ENCODE data around the gene CLCN2. TPM values are rescaled to one million over a fixed set of nuclear protein-coding genes. Genes with fewer than 3 reads are reported as not detected.

CLCN2 gene
- total RNA-seq = 3.5 and 4.6 TPM in 2 replicates

DNA sequence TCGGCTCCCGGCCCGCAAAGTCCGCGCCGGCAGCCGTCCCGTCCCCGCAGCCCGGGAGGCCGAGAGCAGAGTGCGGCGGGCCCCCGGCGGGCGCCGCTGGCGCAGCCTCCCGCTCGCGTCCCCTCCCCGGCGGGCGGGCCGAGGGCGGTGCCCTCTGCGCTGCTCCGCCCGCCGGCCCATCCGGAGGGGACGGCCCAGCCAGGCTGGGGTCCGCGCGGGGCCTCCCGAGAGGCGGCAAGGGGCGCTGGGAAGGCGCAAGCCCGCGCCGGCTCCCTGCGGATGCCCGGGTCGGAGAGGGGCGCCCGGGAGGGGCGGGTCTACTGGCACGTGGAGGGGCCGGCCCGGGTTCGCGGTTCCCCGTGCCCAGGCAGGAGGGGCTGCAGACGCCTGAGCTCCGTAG lies at the start of gene CLCN2, which contains the start of gene POLR2H:
Gene CLCN2 (minus strand): TSS at position 74 of the 400 bp plus-strand sequence. CDS start 126 bp downstream, outside the sequence.
Gene POLR2H (plus strand): TSS at position 179 of the 400 bp plus-strand sequence. CDS start 1,783 bp downstream, outside the sequence.

DNA sequence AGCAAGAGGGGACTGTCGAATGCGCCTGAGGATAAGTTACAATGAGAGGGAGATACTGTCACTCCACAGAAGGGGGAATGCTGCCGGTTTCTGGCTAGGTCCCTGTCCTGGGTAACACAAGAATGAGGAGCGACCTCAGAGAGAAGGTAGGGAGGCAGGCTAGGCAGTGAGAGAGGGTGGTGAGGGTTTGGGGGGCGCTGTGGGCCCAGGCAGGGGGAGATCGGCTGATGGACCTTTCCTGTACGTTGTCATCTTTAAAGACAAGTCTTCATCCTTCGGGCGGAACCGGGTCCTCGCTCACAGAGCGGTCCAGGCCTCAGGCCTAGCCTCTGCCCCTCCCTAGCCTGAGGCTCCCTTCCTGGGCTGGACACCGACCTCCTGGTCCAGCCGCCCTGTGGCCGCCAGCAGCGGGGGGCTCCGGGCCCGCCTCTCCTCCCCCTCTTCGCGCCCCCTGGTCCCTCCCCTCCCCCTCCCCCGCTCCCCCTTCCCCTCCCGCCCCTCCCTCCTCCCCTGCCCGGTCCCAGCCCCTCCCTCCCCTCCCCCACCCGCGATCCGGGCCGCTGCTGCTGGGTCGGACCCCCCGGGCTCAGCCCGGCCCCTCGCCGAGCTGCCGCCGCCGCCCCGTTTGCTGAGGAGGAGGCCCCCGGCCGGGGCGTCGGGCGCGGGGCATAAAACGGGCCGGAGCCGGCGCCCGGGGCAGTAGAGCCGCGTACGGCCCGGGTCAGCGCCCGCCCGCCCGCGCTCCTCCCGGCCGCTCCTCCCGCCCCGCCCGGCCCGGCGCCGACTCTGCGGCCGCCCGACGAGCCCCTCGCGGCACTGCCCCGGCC lies 18.2 kb upstream of the CLCN2 start, which contains the start of gene CHRD:
Gene CHRD (plus strand): TSS at position 697 of the 827 bp plus-strand sequence. CDS start 265 bp downstream, outside the sequence.

DNA sequence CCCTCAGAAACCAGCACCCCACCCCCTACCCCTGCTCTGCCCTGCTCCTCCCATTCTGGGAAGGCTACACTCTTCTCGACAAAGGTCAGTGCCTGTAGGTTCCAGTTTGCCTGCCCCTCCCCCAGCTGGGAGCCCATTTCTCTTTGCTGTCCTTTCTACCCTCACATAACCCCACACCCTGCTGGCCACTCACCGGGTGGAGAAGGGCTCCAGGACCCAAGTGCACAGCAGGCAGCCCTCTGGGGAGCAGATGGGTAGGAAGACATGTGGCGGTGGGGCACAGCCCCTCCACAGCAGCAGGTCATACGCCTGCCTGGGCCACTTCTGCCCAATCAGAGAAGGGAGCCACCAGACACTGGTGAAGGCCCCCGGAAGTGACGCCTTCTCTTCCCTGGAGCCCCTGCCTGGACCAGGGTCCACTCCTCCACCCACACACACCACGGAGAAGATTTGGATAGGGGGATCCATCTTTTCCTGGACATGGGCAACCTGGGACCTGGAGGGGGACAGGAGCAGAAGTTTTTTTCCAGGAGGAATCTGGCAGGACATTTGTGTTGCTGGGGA lies 16.6 kb upstream of the CLCN2 start, which contains the start of gene THPO:
Gene THPO (minus strand): TSS at position 326 of the 564 bp plus-strand sequence. CDS start 1,948 bp downstream, outside the sequence.

DNA sequence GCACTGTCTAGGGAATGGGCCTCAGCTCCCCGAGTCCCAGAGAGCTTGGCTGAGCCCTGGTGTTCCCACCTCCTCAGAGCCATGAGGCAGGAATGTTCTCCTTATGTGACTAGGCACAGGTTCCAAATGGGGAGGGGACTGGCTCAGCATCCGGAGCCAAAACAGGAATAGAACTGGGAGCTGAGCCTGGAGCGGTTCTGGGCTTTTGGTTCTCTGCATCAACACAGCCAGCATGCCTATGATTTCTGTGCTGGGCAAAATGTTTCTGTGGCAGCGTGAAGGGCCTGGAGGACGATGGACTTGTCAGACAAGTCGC lies 24.0 kb downstream of the CLCN2 start, which contains the start of gene FAM131A:
Gene FAM131A (plus strand): TSS at position 202 of the 316 bp plus-strand sequence. CDS start 31 bp downstream, at position 233.

DNA sequence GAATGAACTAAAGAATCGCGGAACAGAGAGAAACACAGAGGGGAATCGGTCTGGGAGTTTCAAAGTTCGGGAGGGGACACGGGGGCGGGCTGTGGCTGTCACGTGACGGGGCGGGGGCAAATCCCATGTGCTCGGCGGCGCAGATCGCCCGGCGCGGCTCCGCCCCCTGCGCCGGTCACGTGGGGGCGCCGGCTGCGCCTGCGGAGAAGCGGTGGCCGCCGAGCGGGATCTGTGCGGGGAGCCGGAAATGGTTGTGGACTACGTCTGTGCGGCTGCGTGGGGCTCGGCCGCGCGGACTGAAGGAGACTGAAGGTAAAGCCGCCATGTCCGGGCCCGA lies 47.1 kb downstream of the CLCN2 start, which contains the start of gene EIF4G1:
Gene EIF4G1 (plus strand): TSS at position 244 of the 337 bp plus-strand sequence. CDS start 1,191 bp downstream, outside the sequence.

DNA sequence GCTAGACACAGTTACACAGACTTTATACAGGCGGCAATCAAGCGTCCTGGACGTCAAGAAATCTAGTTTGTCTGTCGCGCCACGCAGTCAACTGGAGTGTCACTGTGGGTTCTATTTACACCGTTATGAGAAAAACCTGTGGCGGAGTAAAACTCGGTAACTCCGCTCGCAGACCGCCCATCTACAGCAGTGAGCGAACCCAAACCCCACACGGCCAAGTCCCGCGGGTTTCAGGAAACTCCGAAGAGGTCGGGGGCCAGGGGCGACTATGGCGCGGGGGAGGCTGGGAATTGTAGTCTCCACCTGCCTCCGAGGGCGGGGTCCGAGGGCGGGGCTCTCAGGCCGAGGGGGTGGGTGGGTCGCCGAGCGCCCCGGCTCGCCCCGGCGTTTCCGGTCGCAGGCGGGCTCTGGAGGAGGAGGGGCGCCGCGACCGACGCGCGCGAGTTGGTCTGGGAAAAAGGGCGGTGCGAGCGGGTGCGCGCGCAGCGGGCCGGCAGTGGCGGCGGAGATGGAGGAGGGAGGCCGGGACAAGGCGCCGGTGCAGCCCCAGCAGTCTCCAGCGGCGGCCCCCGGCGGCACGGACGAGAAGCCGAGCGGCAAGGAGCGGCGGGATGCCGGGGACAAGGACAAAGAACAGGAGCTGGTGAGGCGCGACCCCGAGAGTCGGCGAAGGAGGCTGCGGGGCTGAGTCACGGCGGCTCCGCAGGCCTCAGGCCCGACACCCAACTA lies 62.5 kb downstream of the CLCN2 start, which contains the start of gene PSMD2:
Gene PSMD2 (plus strand): TSS at position 483 of the 729 bp plus-strand sequence. CDS start 26 bp downstream, at position 509.

Other genes starting within 250 kb of the CLCN2 start
- 29.9 and 32.8 TPM in 2 replicates for gene EIF2B5, start 226.2 kb downstream of the CLCN2 start, total RNA-seq
- gene DVL3, start 206.2 kb downstream of the CLCN2 start, total RNA-seq = 28.7 and 36.6 TPM in 2 replicates
- gene AP2M1, start 186.8 kb downstream of the CLCN2 start, total RNA-seq = 624 and 646 TPM in 2 replicates
- 57.1 and 68.0 TPM in 2 replicates for gene ABCF3, start 175.4 kb downstream of the CLCN2 start, total RNA-seq
- gene VWA5B2, start 132.0 kb downstream of the CLCN2 start, total RNA-seq = not detected in 2 replicates
- 20.5 and 21.4 TPM in 2 replicates for gene ALG3, start 112.6 kb downstream of the CLCN2 start, total RNA-seq
- 1.1 and 1.5 TPM in 2 replicates for gene EEF1AKMT4, start 111.9 kb downstream of the CLCN2 start, total RNA-seq
- gene CAMK2N2, start 100.1 kb downstream of the CLCN2 start, total RNA-seq = 0.16 TPM in 1 of 2 replicates, not detected in the other
- not detected in 2 replicates for gene ECE2, start 85.6 kb downstream of the CLCN2 start, total RNA-seq
- gene PSMD2, start 62.4 kb downstream of the CLCN2 start, total RNA-seq = 431 and 478 TPM in 2 replicates
- 222 and 223 TPM in 2 replicates for gene EIF4G1, start 47.0 kb downstream of the CLCN2 start, total RNA-seq
- 15.0 and 19.2 TPM in 2 replicates for gene FAM131A, start 24.0 kb downstream of the CLCN2 start, total RNA-seq
- 60.3 and 62.1 TPM in 2 replicates for gene POLR2H, start 105 bp upstream of the CLCN2 start, total RNA-seq
- 0.16 and 0.52 TPM in 2 replicates for gene THPO, start 16.6 kb upstream of the CLCN2 start, total RNA-seq
- gene CHRD, start 18.4 kb upstream of the CLCN2 start, total RNA-seq = 1.1 and 6.1 TPM in 2 replicates
- gene EPHB3, start 200.2 kb upstream of the CLCN2 start, total RNA-seq = 6.8 and 15.5 TPM in 2 replicates

All from bronchial smooth muscle cell (primary cell).